GM12864 (cell line): ENCODE results near the gene STK10.

Experiments
- DNase-seq: peaks from one replicate; pipeline ENCODE4 v3.0.0-alpha.2; 2011; ENCODE audit warnings: low read depth
- H3K4me3 ChIP-seq: 2 replicates; pipeline ENCODE4 v1.5.1; 2011; ENCODE audit warnings: mild to moderate bottlenecking, low read depth, low read length, control low read depth
- CTCF ChIP-seq: IDR thresholded peaks from 2 replicates; pipeline ENCODE4 v1.5.1; 2011; ENCODE audit warnings: low read depth, mild to moderate bottlenecking, moderate library complexity, low read length, control low read depth, inconsistent platforms; ENCODE audit errors: missing control alignments

STK10 gene

GRCh38 chr5:172044631-172045314 is 143.3 kb downstream of the STK10 start:
- no peak overlapping the region for H3K4me3 ChIP-seq
- DNase-seq = no peak
- no peak for TF ChIP-seq CTCF

- no peak overlapping the region for H3K4me3 ChIP-seq
- DNase-seq = no peak
- no peak for TF ChIP-seq CTCF
Measured at GRCh38 chr5:172043865-172044264, 144.2 kb downstream of the STK10 start.

GRCh38 chr5:172042183-172042582 is 145.8 kb downstream of the STK10 start:
- H3K4me3 ChIP-seq = no peak overlapping the region
- no peak for TF ChIP-seq CTCF
- no peak for DNase-seq

- no peak for DNase-seq
- H3K4me3 ChIP-seq = no peak overlapping the region
- TF ChIP-seq CTCF = no peak
Measured at GRCh38 chr5:172038167-172038566, 149.9 kb downstream of the STK10 start.

- TF ChIP-seq CTCF = no peak
Measured at GRCh38 chr5:172035049-172035448, 153.0 kb downstream of the STK10 start.

GRCh38 chr5:172031894-172032461 is 156.0 kb downstream of the STK10 start:
- no peak for TF ChIP-seq CTCF
- no peak for DNase-seq
- no peak overlapping the region for H3K4me3 ChIP-seq

More at GRCh38 chr5:172035049-172035448, 153.0 kb downstream of the STK10 start:
- H3K4me3 ChIP-seq = no peak overlapping the region
- peak; percentile 43 for DNase-seq

GRCh38 chr5:172029876-172030275 is 158.1 kb downstream of the STK10 start:
- no peak for DNase-seq
- no peak for TF ChIP-seq CTCF
- no peak overlapping the region for H3K4me3 ChIP-seq
